Upper lobe of left lung (tissue), 6 donors: ENCODE measurements around the gene ATXN7L1. TPM values are rescaled to one million over a fixed set of nuclear protein-coding genes. Genes with fewer than 3 reads are reported as not detected.

ENCODE experiments used
- ATAC-seq, 2 donors: fragments of 200-7000 bp; cut with Tn5 transposase; one replicate each; pipeline ENCODE4 v1.9.1; 2022; ENCODE audit warnings: mild to moderate bottlenecking in 2 of 2, moderate library complexity in 2 of 2; ENCODE audit not compliant: low FRiP score in 2 of 2
- DNase-seq, 2 donors: peaks; one replicate each; pipeline ENCODE4 v3.0.0-alpha.2; 2019 to 2020
- H3K27ac ChIP-seq, 4 donors: fragments of 200-600 bp; sonication (generic); one replicate each; pipeline ENCODE4 v1.5.1; 2016 to 2019
- H3K27me3 ChIP-seq, 4 donors: fragments of 200-600 bp; sonication (generic); one replicate each; pipeline ENCODE4 v1.5.1; 2017 to 2019
- H3K36me3 ChIP-seq, 4 donors: fragments of 200-600 bp; sonication (generic); one replicate each; pipeline ENCODE4 v1.5.1; 2016 to 2019
- H3K4me1 ChIP-seq, 4 donors: fragments of 200-600 bp; sonication (generic); one replicate each; pipeline ENCODE4 v1.5.1; 2018 to 2019
- H3K4me3 ChIP-seq, 4 donors: fragments of 200-600 bp; sonication (generic); one replicate each; pipeline ENCODE4 v1.5.1; 2017 to 2019; ENCODE audit warnings: mild to moderate bottlenecking in 2 of 4, moderate library complexity in 1 of 4
- H3K9me3 ChIP-seq, 4 donors: fragments of 200-600 bp; sonication (generic); one replicate each; pipeline ENCODE4 v1.5.1; 2018 to 2019
- CTCF ChIP-seq, 6 experiments: fragments of 450-650 bp in 4 of 6; fragments of 200-600 bp in 2 of 6; sonication (generic) in 2 of 6; IDR thresholded peaks; one replicate each; pipeline ENCODE4 v1.5.1; 2016 to 2019; ENCODE audit warnings: antibody characterized with exemption in 6 of 6
- EP300 ChIP-seq, 4 donors: sonication (generic); formaldehyde crosslinking; IDR thresholded peaks; one replicate each; pipeline ENCODE4 v1.5.1; 2017; ENCODE audit warnings: antibody characterized with exemption in 4 of 4, control low read depth in 2 of 4
- POLR2A ChIP-seq, 4 donors: fragments of 450-650 bp; IDR thresholded peaks; one replicate each; pipeline ENCODE4 v1.5.1; 2016 to 2017; ENCODE audit warnings: antibody characterized with exemption in 4 of 4, mild to moderate bottlenecking in 2 of 4
- POLR2AphosphoS5 ChIP-seq, 2 donors: sonication (generic); formaldehyde crosslinking; IDR thresholded peaks; one replicate each; pipeline ENCODE4 v1.5.1; 2017; ENCODE audit warnings: antibody characterized with exemption in 2 of 2
- WGBS, 2 donors: methylation state at CpG; one replicate each; pipeline ENCODE4 v1.1.5; 2017 to 2018; 5-methylcytosine and 5-hydroxymethylcytosine counted together
- total RNA-seq, 6 donors: library from RNA; depleted of rRNA in 4 of 6; stranded (reverse); fragments of >200 nt in 4 of 6; gene quantifications; one replicate each; pipeline versions ENCODE4 v1.1.0 to v1.2.1, GENCODE V29; 2016 to 2021
- donor health status: DM: no; HTN: no; CAD: no; lungs with moderate emphysema.
- donor health status: DM: no; HTN: yes; CAD: no; lungs with severe emphysema.

The ATXN7L1 gene
- total RNA-seq, 6 donors from 2014 or later = 7.1 to 43.0 (median 13.4) TPM

GRCh38 chr7:105682341-105683060 lies 193.9 kb downstream of the ATXN7L1 start:
- WGBS, 2 donors = 63 to 68% methylated on average over 2 of the region's 2 CpGs
- Histone ChIP-seq H3K9me3 (no peaks in the 10 kb centered on the region), H3K27ac (no peak overlapping the region), H3K4me1 (peaks cover 20 to 49% (median 34%) of the 10 kb centered on the region in 4 donors), H3K27me3 (no peaks in the 10 kb centered on the region), H3K4me3 (no peak overlapping the region), H3K36me3 (no peaks in the 10 kb centered on the region)
- TF ChIP-seq POLR2A (IDR thresholded peaks at IDR 0.05) = no peak
- TF ChIP-seq POLR2AphosphoS5 (IDR thresholded peaks at IDR 0.05) = no peak
- TF ChIP-seq EP300 (IDR thresholded peaks at IDR 0.05) = no peak
- no peak for TF ChIP-seq CTCF (IDR thresholded peaks at IDR 0.05)
- no peak for ATAC-seq
- DNase-seq = no peak

GRCh38 chr7:105680505-105681187 lies 195.8 kb downstream of the ATXN7L1 start:
- Histone ChIP-seq H3K4me1 (peaks cover 37 to 67% (median 53%) of the 10 kb centered on the region in 4 donors), H3K27me3 (no peaks in the 10 kb centered on the region), H3K4me3 (no peak overlapping the region), H3K27ac (peak overlapping the region in 3 of 4 donors; percentile 23 to 72 (median 45)), H3K36me3 (no peaks in the 10 kb centered on the region), H3K9me3 (no peaks in the 10 kb centered on the region)
- 64 to 86% methylated on average over 8 to 9 of the region's 9 CpGs for WGBS, 2 donors
- DNase-seq (peak in 1 of 2 donors; percentile 86), ATAC-seq (peak in 1 of 2 donors; percentile 41)
- no peak for TF ChIP-seq CTCF (IDR thresholded peaks at IDR 0.05)
- peak in 1 of 4 donors; percentile 28 for TF ChIP-seq EP300 (IDR thresholded peaks at IDR 0.05)
- TF ChIP-seq POLR2A (IDR thresholded peaks at IDR 0.05) = no peak
- peak in 1 of 2 donors; percentile 25 for TF ChIP-seq POLR2AphosphoS5 (IDR thresholded peaks at IDR 0.05)

GRCh38 chr7:105678811-105679495 lies 197.4 kb downstream of the ATXN7L1 start:
- ATAC-seq = peak; percentile 85 to 94

More at GRCh38 chr7:105678811-105679495, 197.4 kb downstream of the ATXN7L1 start:
- Histone ChIP-seq H3K36me3 (no peaks in the 10 kb centered on the region), H3K4me1 (peaks cover 42 to 76% (median 64%) of the 10 kb centered on the region in 4 donors), H3K9me3 (no peaks in the 10 kb centered on the region), H3K27me3 (no peaks in the 10 kb centered on the region), H3K4me3 (peak overlapping the region in 3 of 4 donors; percentile 34 to 45 (median 42)), H3K27ac (peak overlapping the region; percentile 61 to 85 (median 72))
- peak; percentile 86 to 90 for DNase-seq
- TF ChIP-seq CTCF (IDR thresholded peaks at IDR 0.05) = no peak
- TF ChIP-seq POLR2AphosphoS5 (IDR thresholded peaks at IDR 0.05) = peak in 1 of 2 donors; percentile 66
- peak in 2 of 4 donors; percentile 18 to 63 for TF ChIP-seq POLR2A (IDR thresholded peaks at IDR 0.05)
- 33 to 40% methylated on average over 21 to 25 of the region's 25 CpGs for WGBS, 2 donors
